Stimulated activated CD4-positive, alpha-beta T cell treated with anti-CD3 and anti-CD28 coated beads, Interleukin-12 subunit alpha, Interleukin-12 subunit beta, amount 100 ng/mL, for 24 hours (primary cell): Measurements from ENCODE around the gene SLC25A12.
"Not testable (repeated sequence)": the region's sequence is repeated elsewhere in the genome, so short reads cannot be mapped to it uniquely, and the experiment has no call there.

Experiments
- DNase-seq, 2 experiments: peaks; one replicate each; pipeline ENCODE4 v3.0.0-alpha.2; 2020; ENCODE audit warnings: low read depth in 2 of 2

SLC25A12 gene

DNA sequence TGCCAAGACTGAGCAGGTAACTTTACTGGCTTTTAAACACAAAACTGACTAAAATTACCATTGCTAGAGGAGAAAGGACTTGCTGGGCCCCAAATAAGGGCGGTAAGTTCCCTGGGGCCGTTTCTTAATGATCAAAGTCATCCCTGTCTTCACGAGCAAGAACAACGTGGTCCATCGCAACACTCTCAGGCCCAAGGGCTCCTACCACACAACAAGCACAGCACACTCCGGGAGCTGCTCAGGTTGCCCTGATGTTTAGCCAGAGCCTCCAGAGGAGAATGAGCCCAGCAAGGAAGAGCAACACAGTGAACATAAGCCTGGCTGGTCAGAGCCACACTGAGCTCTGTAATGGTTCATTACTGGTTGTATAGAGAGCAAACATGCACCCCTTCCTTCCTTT is 104.1 kb downstream of the SLC25A12 start:
- no peak for DNase-seq

DNA sequence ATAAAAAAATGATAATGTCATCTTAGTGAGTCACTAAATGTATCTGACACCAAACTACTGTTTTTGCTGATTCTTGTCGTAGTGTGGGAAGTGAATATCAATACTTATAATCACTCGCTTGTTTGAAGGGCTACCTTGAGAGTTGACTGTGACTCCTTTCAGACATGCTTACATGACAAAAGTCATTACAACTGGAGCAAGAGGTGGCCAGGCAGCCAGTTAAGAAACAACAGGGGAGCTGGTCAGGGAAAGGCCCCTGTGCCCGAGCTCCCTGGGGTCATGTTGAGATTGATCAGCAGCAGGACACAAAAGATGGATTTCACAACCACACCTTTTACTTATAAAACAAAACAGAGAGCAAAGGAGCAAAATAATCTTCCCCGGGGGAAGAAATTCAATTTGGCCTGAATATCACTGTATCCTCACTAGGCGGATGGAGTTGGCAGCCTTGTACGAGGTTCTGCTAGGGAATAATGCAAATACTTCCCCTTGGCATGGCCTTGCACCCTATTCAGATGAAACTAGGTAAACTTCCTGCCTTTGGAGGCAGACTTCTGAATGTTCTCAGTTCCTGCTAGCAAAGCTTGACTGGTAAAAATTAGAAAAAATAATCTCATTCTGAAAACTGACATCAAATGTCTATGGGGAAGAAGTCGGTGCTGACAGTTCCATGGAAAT is 105.6 kb downstream of the SLC25A12 start:
- DNase-seq = no peak

DNA sequence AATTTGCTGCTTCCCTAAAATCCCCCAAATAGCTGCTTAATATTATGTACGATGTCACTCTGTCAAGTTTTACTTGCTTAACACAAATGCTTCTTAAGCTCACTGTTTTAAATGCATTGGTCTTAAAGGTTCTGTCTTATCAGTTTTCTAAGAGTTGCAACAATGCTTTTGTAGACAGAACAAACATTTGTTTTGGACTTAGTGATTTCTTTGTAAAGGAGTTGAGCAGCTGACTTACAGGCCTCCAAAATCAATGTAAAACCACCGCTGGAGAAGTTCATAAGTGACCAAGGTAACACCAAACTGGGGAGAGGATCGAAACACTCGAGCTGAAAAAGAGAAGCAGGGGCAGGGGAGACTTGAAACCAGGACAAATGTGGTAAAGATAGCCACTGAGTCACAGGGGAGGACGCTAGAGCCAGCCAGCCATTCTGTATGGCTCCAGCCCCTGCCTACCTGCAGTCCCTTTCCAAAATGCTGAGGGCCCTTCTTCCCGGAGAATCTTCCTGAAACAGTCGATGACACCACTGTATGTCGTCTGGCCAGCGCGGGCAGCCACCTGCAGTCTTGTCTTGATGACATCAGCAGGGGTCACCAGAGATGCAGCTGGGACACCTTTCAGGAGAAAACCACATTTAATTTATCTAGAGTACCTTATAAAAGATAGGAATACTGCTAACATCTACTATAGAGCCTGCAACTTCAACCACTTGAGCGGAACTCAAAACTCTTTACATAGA is 106.5 kb downstream of the SLC25A12 start:
- no peak for DNase-seq

DNA sequence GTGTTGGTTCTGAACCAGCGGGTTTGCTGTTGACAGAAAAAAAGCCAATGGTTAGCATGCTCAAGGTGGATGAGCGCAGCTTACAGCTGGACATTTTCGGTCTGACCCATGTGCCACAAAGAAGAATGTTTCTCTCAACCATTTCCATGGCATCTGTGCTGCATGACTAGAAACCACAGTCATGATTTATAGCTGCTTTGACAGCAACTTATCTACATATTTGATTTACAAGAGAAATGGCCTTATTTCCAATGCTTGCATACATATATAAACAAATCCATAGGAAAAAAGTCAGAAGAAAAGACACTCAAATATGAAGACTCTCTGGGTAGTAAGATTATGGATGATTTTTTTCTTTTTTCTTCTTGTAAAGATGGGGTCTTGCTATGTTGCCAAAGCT is 108.6 kb downstream of the SLC25A12 start:
- no peak for DNase-seq

DNA sequence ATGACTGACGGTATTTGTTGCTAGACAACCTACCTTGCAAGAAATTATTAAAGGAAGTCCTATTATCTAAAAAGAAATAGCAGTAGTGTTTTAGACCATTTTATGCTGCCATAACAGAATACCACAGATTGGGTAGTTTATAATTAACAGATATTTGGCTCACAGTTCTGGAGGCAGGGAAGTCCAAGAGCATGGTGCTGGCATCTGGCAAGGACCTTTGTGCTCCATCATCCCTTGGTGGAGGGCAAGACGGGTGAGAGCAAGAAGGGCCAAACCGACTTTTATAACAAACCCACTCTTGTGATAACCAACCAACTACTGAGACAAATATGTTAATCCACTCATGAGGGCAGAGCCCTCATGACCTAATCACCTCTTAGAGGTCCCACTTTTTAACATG is 115.5 kb downstream of the SLC25A12 start:
- no peak for DNase-seq

DNA sequence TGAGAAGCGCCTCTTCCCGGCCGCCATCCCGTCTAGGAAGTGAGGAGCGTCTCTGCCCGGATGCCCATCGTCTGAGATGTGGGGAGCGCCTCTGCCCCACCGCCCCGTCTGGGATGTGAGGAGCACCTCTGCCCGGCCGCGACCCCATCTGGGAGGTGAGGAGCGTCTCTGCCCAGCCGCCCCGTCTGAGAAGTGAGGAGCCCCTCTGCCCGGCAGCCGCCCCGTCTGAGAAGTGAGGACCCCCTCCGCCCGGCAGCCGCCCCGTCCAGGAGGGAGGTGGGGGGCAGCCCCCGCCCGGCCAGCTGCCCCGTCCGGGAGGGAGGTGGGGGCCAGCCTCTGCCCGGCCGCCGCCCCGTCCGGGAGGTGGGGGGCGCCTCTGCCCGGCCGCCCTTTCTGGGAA is 119.5 kb downstream of the SLC25A12 start:
- DNase-seq = not testable (repeated sequence)

DNA sequence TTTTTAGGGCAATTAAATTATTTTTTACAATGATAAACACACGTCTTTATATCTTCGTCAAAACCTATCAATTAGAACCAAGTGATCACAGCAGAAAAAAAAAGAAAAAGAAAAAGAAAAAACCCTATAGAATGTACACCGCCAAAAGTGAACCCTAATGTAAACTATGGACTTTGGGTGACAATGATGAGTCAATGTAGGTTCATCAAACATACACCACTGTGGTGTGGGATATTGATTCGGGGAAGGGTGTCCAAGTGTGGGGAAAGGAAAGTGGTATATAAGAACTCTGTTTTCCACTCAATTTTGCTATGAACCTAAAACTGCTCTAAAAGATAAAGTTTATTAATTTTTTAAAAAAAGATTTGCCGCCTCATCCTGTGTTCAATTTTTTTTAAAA is 121.7 kb downstream of the SLC25A12 start:
- DNase-seq = no peak

DNA sequence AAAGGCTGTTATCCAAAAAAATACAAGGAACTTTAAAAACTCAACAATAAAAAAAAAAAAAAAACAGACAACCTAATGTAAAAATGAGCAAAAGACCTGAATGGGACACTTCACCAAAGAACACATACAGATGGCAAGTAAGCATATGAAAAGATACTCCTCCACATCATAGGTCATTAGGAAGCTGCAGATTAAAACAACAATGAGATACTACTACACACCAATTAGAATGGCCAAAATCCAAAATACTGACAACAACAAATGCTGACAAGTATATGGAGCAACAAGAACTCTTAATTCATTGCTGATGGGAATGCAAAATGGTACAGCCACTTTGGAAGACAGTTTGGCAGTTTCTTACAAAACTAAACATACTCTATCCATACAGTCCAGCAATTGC is 122.6 kb downstream of the SLC25A12 start:
- no peak for DNase-seq

DNA sequence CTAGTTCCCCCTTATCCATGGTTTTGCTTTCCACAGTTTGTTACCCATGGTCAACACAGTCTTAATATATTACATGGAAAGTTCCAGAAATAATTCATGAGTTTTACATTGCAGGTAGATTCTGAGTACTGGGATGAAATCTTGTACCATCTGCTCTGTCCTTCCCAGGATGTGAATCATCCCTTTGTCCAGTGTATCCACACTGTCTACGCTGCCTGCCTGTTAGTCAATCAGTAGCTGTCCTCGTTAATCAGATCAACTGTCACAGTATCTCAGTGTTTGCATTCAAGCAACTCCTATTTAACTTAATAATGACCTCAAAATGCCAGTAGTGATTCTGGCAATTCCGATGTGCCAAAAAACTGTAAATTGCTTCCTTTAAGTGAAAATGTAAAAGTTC is 130.4 kb downstream of the SLC25A12 start:
- DNase-seq = no peak

DNA sequence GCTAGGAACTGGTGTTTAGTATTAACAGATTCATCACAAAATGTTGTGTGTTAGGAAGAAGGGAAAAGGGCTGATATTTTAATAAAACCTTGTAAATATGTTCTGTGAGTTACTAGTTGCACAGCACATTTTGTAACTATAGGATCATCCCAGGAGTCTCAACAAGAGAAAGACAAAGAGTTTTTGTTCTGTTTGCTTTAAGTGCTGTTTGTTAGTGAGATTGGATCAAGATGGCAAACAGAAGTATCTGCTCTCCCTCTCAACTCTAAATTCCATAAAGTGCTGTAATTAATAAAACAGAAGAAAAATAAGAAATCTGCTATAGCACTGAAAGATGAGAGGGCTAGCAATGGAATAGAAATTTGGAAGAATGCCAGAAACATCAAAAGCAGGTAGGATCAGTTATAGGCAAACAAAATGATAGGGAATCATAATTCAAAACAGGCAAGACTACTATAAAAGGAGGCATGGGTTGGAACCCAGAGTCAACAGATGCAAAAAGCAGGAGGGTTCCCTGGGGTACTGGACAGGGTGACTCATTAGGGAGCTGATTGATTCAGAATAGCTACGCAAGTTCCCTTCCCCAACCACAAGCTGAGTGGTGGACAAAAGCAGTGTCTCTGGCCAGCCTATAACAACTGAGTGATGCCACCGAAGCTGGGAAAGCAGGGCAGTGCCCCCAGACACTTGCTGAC is 131.0 kb downstream of the SLC25A12 start:
- DNase-seq = no peak

DNA sequence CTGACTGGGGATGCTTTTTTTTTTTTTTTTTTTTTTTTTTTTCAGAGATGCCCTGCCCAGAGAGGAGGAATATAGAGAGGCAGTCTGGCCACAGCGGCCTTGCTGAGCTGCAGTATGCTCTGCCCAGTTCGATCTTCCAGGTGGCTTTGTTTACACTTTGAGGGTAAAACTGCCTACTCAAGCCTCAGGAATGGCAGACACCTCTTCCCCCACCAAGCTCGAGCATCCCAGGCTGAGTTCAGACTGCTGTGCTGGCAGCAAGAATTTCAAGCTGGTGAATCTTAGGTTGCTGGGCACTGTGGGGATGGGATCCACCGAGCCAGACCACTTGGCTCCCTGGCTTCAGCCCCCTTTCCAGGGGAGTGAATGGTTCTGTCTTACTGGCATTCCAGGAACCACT is 132.9 kb downstream of the SLC25A12 start:
- DNase-seq = not testable (repeated sequence)

DNA sequence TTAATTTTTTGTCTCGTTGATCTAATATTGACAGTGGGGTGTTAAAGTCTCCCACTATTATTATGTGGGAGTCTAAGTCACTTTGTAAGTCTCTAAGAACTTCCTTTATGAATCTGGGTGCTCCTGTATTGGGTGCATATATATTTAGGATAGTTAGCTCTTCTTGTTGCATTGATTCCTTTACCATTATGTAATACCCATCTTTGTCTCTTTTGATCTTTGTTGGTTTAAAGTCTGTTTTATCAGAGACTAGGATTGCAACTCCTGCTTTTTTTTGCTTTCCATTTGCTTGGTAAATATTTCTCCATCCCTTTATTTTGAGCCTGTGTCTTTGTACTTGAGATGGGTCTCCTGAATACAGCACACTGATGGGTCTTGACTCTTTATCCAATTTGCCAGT is 135.3 kb downstream of the SLC25A12 start:
- not testable (repeated sequence) for DNase-seq

DNA sequence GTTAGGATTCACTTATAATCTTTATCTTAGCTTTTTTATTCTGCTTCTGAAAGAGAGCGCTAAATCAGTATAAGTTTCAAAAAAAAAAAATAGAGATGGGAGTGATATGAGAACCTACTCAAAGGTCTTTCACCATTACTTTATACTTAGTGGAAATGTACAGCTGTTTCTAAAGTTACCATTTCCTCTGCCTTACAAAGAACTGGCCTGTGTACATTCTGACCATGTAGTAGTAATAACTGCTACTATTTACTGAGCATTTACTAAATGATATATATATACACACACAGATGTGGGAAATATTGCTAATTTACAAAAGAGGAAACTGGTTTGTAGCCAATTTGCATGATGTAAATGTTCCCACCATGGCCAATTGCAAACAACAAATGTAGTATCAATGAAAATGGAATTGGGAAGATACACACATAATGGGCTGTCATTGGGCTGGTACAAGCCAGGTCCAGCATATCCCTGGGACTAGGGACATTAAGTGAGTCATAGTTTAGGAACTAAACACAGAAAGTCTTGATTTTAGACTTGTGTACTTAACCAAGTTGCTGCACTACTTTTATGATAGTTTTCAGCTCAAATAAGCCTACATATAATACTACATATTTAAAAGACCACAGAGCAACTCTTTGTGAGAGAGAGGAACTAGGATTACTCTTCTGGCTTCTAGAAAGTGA is 139.6 kb downstream of the SLC25A12 start:
- DNase-seq = no peak

DNA sequence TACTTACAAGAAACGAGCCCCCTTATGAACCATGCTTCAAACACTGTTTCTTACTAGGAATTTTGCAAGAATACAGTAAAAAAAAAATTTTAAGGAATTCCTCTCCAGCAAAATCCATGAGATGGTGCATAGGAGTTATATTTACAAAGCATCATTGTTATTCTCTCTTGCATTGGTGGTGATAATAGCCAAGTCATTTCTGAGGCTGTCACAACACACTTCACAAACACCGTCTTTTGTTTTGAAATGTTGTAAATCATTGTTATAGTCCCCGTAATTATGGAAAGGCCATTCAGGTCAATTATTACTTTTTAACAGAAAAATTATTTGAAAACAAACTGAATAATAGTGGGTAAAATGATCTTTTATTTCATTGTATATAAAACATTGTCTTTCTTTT is 146.7 kb downstream of the SLC25A12 start:
- no peak for DNase-seq

DNA sequence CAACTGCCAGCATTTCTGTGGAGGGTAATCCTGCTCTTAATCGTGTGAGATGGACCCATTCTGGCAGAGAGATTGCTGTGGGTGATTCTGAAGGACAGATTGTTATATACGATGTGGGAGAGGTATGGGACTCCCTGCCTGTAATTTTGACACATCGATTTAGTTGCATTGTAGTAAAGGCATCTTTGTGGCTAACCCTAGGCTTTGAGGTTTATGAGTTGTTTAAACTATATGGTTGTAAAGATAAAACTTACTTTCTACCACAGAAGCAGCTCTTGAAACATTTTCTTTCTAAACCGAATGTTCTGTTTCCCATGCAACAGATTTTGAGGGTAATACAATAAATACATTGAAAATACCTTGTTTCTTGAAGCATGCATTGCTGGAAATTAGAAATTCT is 148.2 kb downstream of the SLC25A12 start:
- no peak for DNase-seq

DNA sequence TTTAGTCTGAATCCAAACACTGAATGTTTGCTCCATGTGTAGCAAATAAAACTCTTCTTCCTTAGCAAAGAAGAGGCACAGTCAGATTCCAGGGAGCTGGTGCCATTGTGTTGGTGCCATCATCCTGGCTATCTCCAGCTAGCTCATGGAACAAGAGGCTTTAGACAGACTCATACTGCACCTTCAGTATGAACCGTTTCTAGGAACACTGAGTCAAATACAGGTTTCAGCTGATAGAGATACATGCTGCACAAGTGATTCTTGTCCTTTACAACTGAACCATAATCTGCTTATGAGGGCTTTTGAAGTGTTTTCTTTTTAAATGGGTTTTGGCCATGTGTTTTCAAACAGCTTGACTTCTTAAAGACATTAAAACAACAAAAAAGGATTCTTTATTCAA is 148.9 kb downstream of the SLC25A12 start:
- DNase-seq = no peak

DNA sequence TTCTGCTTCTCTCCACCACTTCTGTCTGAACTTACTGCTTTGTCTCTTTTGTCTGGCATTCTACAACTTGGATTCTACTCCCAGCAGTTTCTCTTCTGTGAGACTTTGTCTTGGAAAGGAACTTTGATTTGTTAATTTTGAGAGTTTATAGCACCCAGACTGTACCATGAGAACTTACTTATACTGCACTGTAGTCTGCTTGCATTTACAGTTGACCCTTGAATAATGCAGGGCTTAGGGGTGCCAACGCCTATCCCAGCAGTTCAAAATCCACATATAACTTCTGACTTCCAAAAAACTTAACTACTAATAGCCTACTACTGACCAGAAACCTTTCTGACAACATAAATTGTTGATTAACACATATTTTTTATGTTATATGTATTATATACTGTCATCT is 151.3 kb downstream of the SLC25A12 start:
- DNase-seq = no peak

DNA sequence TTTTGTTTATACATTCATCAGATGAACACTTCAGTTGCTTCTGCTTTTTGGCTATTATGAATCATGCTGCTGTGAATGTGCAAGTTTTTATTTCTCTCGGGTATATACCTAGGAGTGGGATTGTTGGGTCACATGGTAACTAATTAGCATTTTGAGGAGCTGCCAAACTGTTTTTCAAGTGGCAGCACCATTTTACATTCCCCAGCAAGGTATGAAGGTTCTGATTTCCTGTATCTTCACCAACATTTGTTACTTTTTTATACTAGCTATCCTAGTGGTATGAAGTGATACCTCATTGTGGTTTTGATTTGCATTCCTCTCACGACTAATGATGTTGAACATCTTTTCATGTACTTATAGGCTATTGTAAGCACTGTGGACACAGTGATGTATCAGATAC is 152.9 kb downstream of the SLC25A12 start:
- no peak for DNase-seq

DNA sequence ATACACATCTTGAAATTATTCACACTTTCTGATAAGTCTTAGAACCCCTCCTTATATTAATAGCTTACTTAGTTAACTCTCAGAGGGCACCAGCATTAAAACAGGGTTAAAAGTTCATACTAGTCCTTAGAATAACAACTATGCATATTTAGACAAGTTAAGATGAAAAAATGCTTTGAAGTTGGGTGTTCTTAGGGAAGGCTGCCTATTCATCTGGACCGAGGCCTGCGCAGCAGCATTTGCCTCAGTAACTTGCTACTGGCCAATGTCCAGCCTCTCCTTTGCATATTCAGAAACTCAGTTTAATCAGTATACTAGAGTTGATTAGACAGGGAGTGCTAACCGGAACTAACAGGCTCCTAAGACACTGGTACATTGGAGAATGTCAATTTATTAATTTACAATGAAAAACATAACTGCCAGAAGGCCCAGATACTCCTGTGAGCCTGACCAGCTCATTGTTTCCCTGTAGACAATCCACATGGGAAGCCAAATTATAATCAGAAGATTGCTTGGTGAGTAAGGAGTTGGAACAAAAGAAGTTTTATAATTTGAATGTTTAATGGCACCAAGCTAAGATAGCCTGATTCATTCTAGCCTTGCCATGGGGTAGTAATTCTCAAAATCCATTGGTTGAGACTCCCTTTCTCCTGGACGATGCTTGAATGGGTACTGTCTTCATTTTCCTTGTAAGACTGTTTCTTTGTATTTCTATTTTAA is 157.9 kb downstream of the SLC25A12 start:
- no peak for DNase-seq
